ENCODE results near the gene S100PBP.

Gene S100PBP

DNA sequence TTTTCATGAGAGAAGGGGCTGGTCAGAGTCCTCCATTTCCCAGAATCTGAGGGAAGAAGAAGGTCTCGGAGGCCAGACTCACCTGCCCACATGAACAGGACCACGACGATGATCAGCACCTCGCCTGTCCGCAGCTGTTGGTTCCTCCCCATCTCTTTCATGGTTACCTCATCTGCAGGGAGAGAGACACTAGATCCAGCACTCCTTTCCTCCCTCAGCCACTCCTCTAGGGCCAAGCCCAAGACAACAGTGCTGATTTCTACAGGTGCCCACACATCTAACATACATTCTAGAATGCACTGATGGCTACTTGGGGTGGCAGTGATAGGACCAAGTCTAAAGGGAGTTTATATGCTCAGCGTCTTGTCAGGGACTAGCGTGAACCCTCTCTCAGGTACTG lies 50.2 kb downstream of the S100PBP start:
- Mint-ChIP-seq H3K4me1 (peaks cover 54% of the 10 kb centered on the region), H3K36me3 (ENCODE audit: low read depth) (peaks cover 33% of the 10 kb centered on the region), H3K27ac (peak overlapping the region; percentile 53), H3K9me3 (no peaks in the 10 kb centered on the region), H3K4me3 (no peak overlapping the region), H3K27me3 (ENCODE audit: low read depth, poor library complexity) (peaks cover 28% of the 10 kb centered on the region)
- TF ChIP-seq, protein P1, sequence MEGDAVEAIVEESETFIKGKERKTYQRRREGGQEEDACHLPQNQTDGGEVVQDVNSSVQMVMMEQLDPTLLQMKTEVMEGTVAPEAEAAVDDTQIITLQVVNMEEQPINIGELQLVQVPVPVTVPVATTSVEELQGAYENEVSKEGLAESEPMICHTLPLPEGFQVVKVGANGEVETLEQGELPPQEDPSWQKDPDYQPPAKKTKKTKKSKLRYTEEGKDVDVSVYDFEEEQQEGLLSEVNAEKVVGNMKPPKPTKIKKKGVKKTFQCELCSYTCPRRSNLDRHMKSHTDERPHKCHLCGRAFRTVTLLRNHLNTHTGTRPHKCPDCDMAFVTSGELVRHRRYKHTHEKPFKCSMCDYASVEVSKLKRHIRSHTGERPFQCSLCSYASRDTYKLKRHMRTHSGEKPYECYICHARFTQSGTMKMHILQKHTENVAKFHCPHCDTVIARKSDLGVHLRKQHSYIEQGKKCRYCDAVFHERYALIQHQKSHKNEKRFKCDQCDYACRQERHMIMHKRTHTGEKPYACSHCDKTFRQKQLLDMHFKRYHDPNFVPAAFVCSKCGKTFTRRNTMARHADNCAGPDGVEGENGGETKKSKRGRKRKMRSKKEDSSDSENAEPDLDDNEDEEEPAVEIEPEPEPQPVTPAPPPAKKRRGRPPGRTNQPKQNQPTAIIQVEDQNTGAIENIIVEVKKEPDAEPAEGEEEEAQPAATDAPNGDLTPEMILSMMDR (IDR thresholded peaks at IDR 0.05): no peak
- no peak for DNase-seq

DNA sequence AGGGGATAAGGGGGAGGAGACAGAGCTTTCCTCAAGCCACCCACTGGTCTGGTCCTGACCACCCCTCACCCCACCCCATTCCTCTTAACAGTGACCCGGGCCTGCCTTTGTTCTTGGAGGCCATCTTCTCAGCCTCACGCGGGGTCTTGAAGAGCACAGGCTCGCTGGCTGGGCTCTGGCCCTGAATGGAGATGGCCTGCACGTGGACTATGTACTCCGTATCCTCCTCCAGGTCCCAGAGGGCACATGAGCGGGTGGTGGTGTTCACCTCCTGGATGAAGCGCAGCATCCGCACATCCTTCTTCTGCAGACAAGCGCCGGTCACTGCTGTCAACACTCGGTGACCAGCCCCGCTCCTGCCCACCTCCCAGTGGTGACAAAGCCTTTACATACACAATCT lies 50.6 kb downstream of the S100PBP start:
- H3K27me3 Mint-ChIP-seq (ENCODE audit: low read depth, poor library complexity): peaks cover 28% of the 10 kb centered on the region
- no peak for DNase-seq
- peaks cover 30% of the 10 kb centered on the region for H3K36me3 Mint-ChIP-seq (ENCODE audit: low read depth)
- H3K9me3 Mint-ChIP-seq: no peaks in the 10 kb centered on the region
- TF ChIP-seq, protein P1 (IDR thresholded peaks at IDR 0.05): no peak
- no peak overlapping the region for H3K4me3 Mint-ChIP-seq
- H3K27ac Mint-ChIP-seq: no peak overlapping the region
- H3K4me1 Mint-ChIP-seq: peaks cover 57% of the 10 kb centered on the region

DNA sequence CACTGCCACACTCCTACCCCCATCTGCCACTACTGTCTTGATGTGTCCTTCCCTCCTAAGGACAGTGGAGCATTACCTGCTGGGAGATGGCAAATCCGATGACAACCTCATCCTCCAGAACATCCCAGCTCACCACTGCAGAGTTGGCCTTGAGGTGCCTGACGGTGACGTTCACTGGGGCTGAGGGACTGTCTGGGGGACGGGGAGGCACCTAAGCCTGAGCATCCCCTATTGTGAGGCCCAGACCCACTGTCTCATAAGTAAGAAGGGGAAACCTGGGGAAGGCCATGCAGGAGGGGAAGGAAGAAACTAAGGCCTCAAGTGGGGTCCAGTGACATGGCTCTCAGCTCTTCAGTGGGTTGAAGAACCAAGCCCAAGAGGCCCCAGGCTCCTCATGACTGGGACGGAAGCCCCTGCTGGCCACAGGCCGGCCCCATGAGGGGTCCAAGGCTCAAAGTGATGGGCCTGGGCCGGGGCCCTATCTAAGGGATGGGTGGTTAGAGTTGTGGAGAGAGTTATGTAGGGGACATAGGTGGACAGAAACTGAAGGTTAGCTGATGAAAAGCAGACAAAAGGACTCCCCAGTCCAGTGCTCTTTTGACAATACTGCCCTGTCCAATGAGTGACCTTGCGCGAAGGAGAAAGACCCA lies 51.5 kb downstream of the S100PBP start:
- peaks cover 51% of the 10 kb centered on the region for H3K4me1 Mint-ChIP-seq
- no peak for DNase-seq
- TF ChIP-seq, protein P1 (IDR thresholded peaks at IDR 0.05): no peak
- peak overlapping the region; percentile 85 for H3K4me3 Mint-ChIP-seq
- H3K9me3 Mint-ChIP-seq: no peaks in the 10 kb centered on the region
- peaks cover 22% of the 10 kb centered on the region for H3K36me3 Mint-ChIP-seq (ENCODE audit: low read depth)
- H3K27me3 Mint-ChIP-seq (ENCODE audit: low read depth, poor library complexity): peaks cover 28% of the 10 kb centered on the region
- no peak overlapping the region for H3K27ac Mint-ChIP-seq

DNA sequence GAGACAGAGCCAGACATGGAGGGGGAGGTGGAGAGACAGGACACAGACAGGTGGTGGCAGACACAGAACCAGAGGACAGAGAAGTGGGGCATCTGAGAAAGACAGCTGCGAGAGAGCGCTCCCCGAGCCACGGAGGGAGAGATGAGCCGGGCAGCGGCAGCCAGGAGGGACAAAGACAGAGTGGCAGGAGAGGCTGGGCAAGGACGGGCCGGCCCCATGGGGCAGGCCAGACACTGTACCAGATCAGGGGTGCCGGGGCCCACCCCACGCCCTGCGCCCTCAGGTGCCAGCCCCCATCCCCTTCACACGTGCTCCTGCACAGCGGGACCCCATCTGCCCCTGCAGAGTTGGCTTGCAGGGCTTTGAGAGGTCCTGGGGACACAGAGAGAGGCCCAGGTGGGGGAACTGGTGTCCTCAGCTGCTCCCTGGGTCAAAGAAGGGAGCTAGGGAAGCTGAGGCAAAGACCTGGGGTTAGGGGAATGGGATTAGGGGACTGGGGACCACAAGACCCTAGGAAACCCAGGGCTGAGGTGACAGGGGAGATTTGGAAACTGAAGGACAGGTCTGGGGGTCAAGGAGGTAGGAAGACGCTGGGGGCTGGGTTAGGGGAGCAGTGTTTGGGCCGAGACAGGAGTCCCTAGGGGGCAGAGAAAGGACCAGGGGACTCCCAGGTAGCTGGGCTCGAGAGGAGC lies 52.6 kb downstream of the S100PBP start:
- TF ChIP-seq, protein P1 (IDR thresholded peaks at IDR 0.05): no peak
- H3K9me3 Mint-ChIP-seq: no peaks in the 10 kb centered on the region
- peaks cover 14% of the 10 kb centered on the region for H3K36me3 Mint-ChIP-seq (ENCODE audit: low read depth)
- no peak overlapping the region for H3K27ac Mint-ChIP-seq
- H3K4me3 Mint-ChIP-seq: peak overlapping the region; percentile 85
- no peak for DNase-seq
- H3K27me3 Mint-ChIP-seq (ENCODE audit: low read depth, poor library complexity): peaks cover 28% of the 10 kb centered on the region
- peaks cover 55% of the 10 kb centered on the region for H3K4me1 Mint-ChIP-seq

DNA sequence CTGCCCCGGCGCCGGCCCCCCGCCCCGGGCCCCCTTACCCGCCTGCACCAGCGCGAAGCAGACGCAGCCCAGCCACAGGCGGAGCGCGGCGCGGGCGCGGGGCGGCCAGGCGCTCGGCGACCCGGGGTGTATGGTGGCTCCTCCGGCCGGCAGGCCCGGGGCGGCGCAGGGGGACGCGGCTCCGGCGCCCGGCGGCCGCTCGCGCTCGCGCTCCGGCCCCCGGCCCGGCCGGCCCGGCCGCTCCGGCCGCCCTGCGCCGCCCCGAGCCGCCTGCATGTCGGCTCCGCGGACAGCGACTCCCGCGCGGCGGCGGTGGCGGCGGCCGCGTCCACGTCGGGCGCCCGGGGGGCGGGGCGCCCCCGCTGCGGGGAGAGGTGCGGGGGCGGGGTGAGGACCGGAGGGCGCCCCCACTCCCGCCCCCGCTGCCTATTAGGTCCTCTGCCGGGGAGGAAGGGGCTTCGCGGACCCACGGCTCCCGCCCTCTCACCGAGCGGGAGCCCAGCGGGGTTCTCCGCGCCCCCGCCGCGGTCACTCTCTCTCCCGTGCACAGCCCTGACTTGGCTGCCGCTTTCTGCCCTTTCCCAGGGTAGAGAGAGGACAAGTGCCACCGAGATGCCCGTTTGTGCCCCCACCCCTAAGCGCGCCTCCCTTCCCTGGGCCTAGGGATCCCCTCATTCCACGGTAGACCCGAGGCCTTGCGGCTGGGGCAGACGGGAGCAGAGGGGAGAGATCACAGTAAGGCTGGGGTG lies 53.3 kb downstream of the S100PBP start, which contains the start of gene FNDC5:
Gene FNDC5, minus strand, starts transcription at position 298 of the 749 bp plus-strand sequence.
- peaks cover 62% of the 10 kb centered on the region for H3K4me1 Mint-ChIP-seq
- H3K36me3 Mint-ChIP-seq (ENCODE audit: low read depth): peaks cover 14% of the 10 kb centered on the region
- no peaks in the 10 kb centered on the region for H3K9me3 Mint-ChIP-seq
- TF ChIP-seq, protein P1 (IDR thresholded peaks at IDR 0.05): no peak
- DNase-seq: peak; percentile 78
- peaks cover 28% of the 10 kb centered on the region for H3K27me3 Mint-ChIP-seq (ENCODE audit: low read depth, poor library complexity)
- peak within 1 kb of the TSS; percentile 85 for H3K4me3 Mint-ChIP-seq
- H3K27ac Mint-ChIP-seq: no peak within 1 kb of the TSS

All from nephron progenitor cell (in vitro differentiated cells).